Endodermal cell (in vitro differentiated cells): ENCODE measurements around the gene NDC80. TPM values are rescaled to one million over a fixed set of nuclear protein-coding genes. Genes with fewer than 3 reads are reported as not detected.
A peak's percentile ranks its signal among the peaks of the same experiment; 100 is the strongest.

ENCODE experiments used
- DNase-seq: peaks from one replicate; pipeline ENCODE4 v3.0.0-alpha.2; 2017
- H3K27ac ChIP-seq: 2 replicates; pipeline ENCODE4 v1.5.1; 2013; ENCODE audit warnings: mild to moderate bottlenecking, low read depth, low read length, moderate library complexity
- H3K27me3 ChIP-seq: 2 replicates; pipeline ENCODE4 v1.6.1; 2013; ENCODE audit warnings: mild to moderate bottlenecking, low read length, moderate library complexity; ENCODE audit not compliant: insufficient read depth, control insufficient read depth, poor library complexity, severe bottlenecking
- H3K36me3 ChIP-seq: 2 replicates; pipeline ENCODE4 v1.7.0; 2013; ENCODE audit warnings: mild to moderate bottlenecking, low read length, moderate library complexity; ENCODE audit not compliant: control insufficient read depth, insufficient read depth
- H3K4me1 ChIP-seq: one replicate; pipeline ENCODE4 v1.7.0; 2013; ENCODE audit warnings: low read length; ENCODE audit not compliant: control insufficient read depth, insufficient read depth
- H3K4me3 ChIP-seq: 2 replicates; pipeline ENCODE4 v1.5.1; 2013; ENCODE audit warnings: mild to moderate bottlenecking, low read length, moderate library complexity
- H3K9ac ChIP-seq: 2 replicates; pipeline ENCODE4 v1.6.1; 2013; ENCODE audit warnings: mild to moderate bottlenecking, low read length, moderate library complexity; ENCODE audit not compliant: poor library complexity, severe bottlenecking; ENCODE audit errors: extremely low read depth
- H3K9me3 ChIP-seq: 2 replicates; pipeline ENCODE4 v1.6.1; 2013; ENCODE audit warnings: mild to moderate bottlenecking, low read length, moderate library complexity; ENCODE audit not compliant: control insufficient read depth
- H3K27ac Mint-ChIP-seq: 2 replicates; pipeline ENCODE4 v1.8.0; 2020; ENCODE audit warnings: mixed read lengths
- H3K27me3 Mint-ChIP-seq: 2 replicates; pipeline ENCODE4 v1.8.0; 2021; ENCODE audit warnings: mild to moderate bottlenecking, mixed read lengths; ENCODE audit not compliant: insufficient read depth
- H3K36me3 Mint-ChIP-seq: 2 replicates; pipeline ENCODE4 v1.8.0; 2020; ENCODE audit warnings: low read depth, mixed read lengths
- H3K4me1 Mint-ChIP-seq: 2 replicates; pipeline ENCODE4 v1.8.0; 2020; ENCODE audit warnings: mixed read lengths
- H3K4me3 Mint-ChIP-seq: 2 replicates; pipeline ENCODE4 v1.8.0; 2020; ENCODE audit warnings: mild to moderate bottlenecking, moderate library complexity, mixed read lengths
- H3K9me3 Mint-ChIP-seq: 2 replicates; pipeline ENCODE4 v1.8.0; 2020; ENCODE audit warnings: mild to moderate bottlenecking, mixed read lengths
- CTCF ChIP-seq: fragments of 200-600 bp; sonication (generic); conservative IDR thresholded peaks from 2 replicates; pipeline ENCODE4 v1.5.0; 2021; ENCODE audit warnings: antibody characterized with exemption, mild to moderate bottlenecking
- WGBS, 2 experiments: methylation state at CpG; one replicate each; pipeline versions ENCODE4 v1.1.5 to v1.1.7; 2013; ENCODE audit warnings: missing lambda C conversion rate in 2 of 2, mixed read lengths in 1 of 2; ENCODE audit not compliant: insufficient coverage in 1 of 2, insufficient read length in 1 of 2; 5-methylcytosine and 5-hydroxymethylcytosine counted together
- total RNA-seq, 2 donors: library from RNA; stranded (reverse); fragmentation: NEBNext Ultra II Directional in 1 of 2; extraction: Animal tissue kit (Norgen Biotek cat#: 25700) in 1 of 2; gene quantifications; 2 replicates in 1 of 2; 3 replicates in 1 of 2; pipeline ENCODE4 v1.2.1, GENCODE V29; 2021

The NDC80 gene
- total RNA-seq, 2 donors from 2014 or later: 29.7 to 61.8 TPM

GRCh38 chr18:2538236-2538635 is 33.1 kb upstream of the NDC80 start:
- Histone ChIP-seq H3K9ac (no peak overlapping the region), H3K9me3 (peaks cover 12% of the 10 kb centered on the region), H3K4me1 (no peaks in the 10 kb centered on the region), H3K36me3 (peaks cover 42% of the 10 kb centered on the region), H3K27ac (no peak overlapping the region), H3K4me3 (no peak overlapping the region), H3K27me3 (no peaks in the 10 kb centered on the region)
- Mint-ChIP-seq H3K36me3 (peaks cover 38% of the 10 kb centered on the region), H3K27me3 (no peaks in the 10 kb centered on the region), H3K4me3 (no peak overlapping the region), H3K4me1 (peaks cover 13% of the 10 kb centered on the region), H3K27ac (no peak overlapping the region), H3K9me3 (peaks cover 2% of the 10 kb centered on the region)
- TF ChIP-seq CTCF: no peak
- WGBS, 2 experiments: 88 to 100% methylated on average over 1 of the region's 1 CpG
- DNase-seq: no peak

GRCh38 chr18:2538844-2539243 is 32.5 kb upstream of the NDC80 start:
- Histone ChIP-seq H3K4me3 (no peak overlapping the region), H3K9me3 (peaks cover 6% of the 10 kb centered on the region), H3K36me3 (peaks cover 40% of the 10 kb centered on the region), H3K27me3 (no peaks in the 10 kb centered on the region), H3K9ac (no peak overlapping the region), H3K27ac (no peak overlapping the region), H3K4me1 (no peaks in the 10 kb centered on the region)
- Mint-ChIP-seq H3K27me3 (no peaks in the 10 kb centered on the region), H3K9me3 (no peaks in the 10 kb centered on the region), H3K4me3 (no peak overlapping the region), H3K4me1 (peaks cover 13% of the 10 kb centered on the region), H3K27ac (no peak overlapping the region), H3K36me3 (peaks cover 36% of the 10 kb centered on the region)
- 86 to 100% methylated on average over 1 of the region's 1 CpG for WGBS, 2 experiments
- DNase-seq: no peak
- no peak for TF ChIP-seq CTCF

- Mint-ChIP-seq H3K27ac (peak overlapping the region; percentile 52), H3K4me1 (peaks cover 8% of the 10 kb centered on the region), H3K27me3 (no peaks in the 10 kb centered on the region), H3K4me3 (no peak overlapping the region), H3K36me3 (peaks cover 26% of the 10 kb centered on the region), H3K9me3 (no peaks in the 10 kb centered on the region)
- H3K27ac ChIP-seq: no peak overlapping the region
- TF ChIP-seq CTCF: no peak
- H3K36me3 ChIP-seq: peaks cover 32% of the 10 kb centered on the region
- H3K27me3 ChIP-seq: no peaks in the 10 kb centered on the region
- H3K9me3 ChIP-seq: no peaks in the 10 kb centered on the region
- no peak overlapping the region for H3K9ac ChIP-seq
- no peak overlapping the region for H3K4me3 ChIP-seq
- WGBS, 2 experiments: 86 to 92% methylated on average over 1 to 4 of the region's 4 CpGs
- no peaks in the 10 kb centered on the region for H3K4me1 ChIP-seq
- no peak for DNase-seq
Observed at GRCh38 chr18:2540575-2540974, 30.8 kb upstream of the NDC80 start.
